Measurements from ENCODE around the gene CEP85L. TPM values are rescaled to one million over a fixed set of nuclear protein-coding genes. Genes with fewer than 3 reads are reported as not detected.

CEP85L gene
- polyA plus RNA-seq, 4 donors, result 5.7 to 9.6 (median 8.1) TPM

GRCh38 chr6:118586746-118587485, 64.5 kb downstream of the CEP85L start:
- DNase-seq (ENCODE audit: low read depth in 4 of 4, low spot score in 3 of 4), result no peak

- DNase-seq (ENCODE audit: low read depth in 4 of 4, low spot score in 3 of 4), result no peak
Observed at GRCh38 chr6:118584911-118585310, 66.5 kb downstream of the CEP85L start.

- no peak for DNase-seq (ENCODE audit: low read depth in 4 of 4, low spot score in 3 of 4)
Observed at GRCh38 chr6:118581489-118581959, 69.9 kb downstream of the CEP85L start.

GRCh38 chr6:118580585-118581419, 70.6 kb downstream of the CEP85L start:
- peak in 3 of 4 donors; percentile 51 to 58 (median 51) for DNase-seq (ENCODE audit: low read depth in 4 of 4, low spot score in 3 of 4)

- DNase-seq (ENCODE audit: low read depth in 4 of 4, low spot score in 3 of 4), result no peak
Observed at GRCh38 chr6:118579786-118580185, 71.6 kb downstream of the CEP85L start.

GRCh38 chr6:118578617-118579016, 72.8 kb downstream of the CEP85L start:
- DNase-seq (ENCODE audit: low read depth in 4 of 4, low spot score in 3 of 4), result no peak

GRCh38 chr6:118577972-118578371, 73.4 kb downstream of the CEP85L start:
- no peak for DNase-seq (ENCODE audit: low read depth in 4 of 4, low spot score in 3 of 4)

GRCh38 chr6:118574051-118574865, 77.1 kb downstream of the CEP85L start:
- DNase-seq (ENCODE audit: low read depth in 4 of 4, low spot score in 3 of 4), result no peak

- DNase-seq (ENCODE audit: low read depth in 4 of 4, low spot score in 3 of 4), result no peak
Observed at GRCh38 chr6:118571121-118571520, 80.3 kb downstream of the CEP85L start.

- DNase-seq (ENCODE audit: low read depth in 4 of 4, low spot score in 3 of 4), result no peak
Observed at GRCh38 chr6:118569498-118569897, 81.9 kb downstream of the CEP85L start.

GRCh38 chr6:118567974-118568373, 83.4 kb downstream of the CEP85L start:
- DNase-seq (ENCODE audit: low read depth in 4 of 4, low spot score in 3 of 4), result no peak

- DNase-seq (ENCODE audit: low read depth in 4 of 4, low spot score in 3 of 4), result peak in 1 of 4 donors; percentile 31
Observed at GRCh38 chr6:118565311-118565960, 86.0 kb downstream of the CEP85L start.

GRCh38 chr6:118562959-118563358, 88.4 kb downstream of the CEP85L start:
- peak in 1 of 4 donors; percentile 15 for DNase-seq (ENCODE audit: low read depth in 4 of 4, low spot score in 3 of 4)

- no peak for DNase-seq (ENCODE audit: low read depth in 4 of 4, low spot score in 3 of 4)
Observed at GRCh38 chr6:118562248-118562647, 89.1 kb downstream of the CEP85L start.

- DNase-seq (ENCODE audit: low read depth in 4 of 4, low spot score in 3 of 4), result no peak
Observed at GRCh38 chr6:118559659-118560058, 91.7 kb downstream of the CEP85L start.

GRCh38 chr6:118558464-118559217, 92.8 kb downstream of the CEP85L start:
- no peak for DNase-seq (ENCODE audit: low read depth in 4 of 4, low spot score in 3 of 4)

- DNase-seq (ENCODE audit: low read depth in 4 of 4, low spot score in 3 of 4), result no peak
Observed at GRCh38 chr6:118554698-118555097, 96.7 kb downstream of the CEP85L start.

GRCh38 chr6:118553132-118553531, 98.3 kb downstream of the CEP85L start:
- DNase-seq (ENCODE audit: low read depth in 4 of 4, low spot score in 3 of 4), result no peak
